Kidney tubule cell (primary cell): ENCODE measurements around the gene DMAC2L.
A peak's percentile ranks its signal among the peaks of the same experiment; 100 is the strongest.
"Not testable (repeated sequence)": the region's sequence is repeated elsewhere in the genome, so short reads cannot be mapped to it uniquely, and the experiment has no call there.

Experiments used
- DNase-seq: peaks from one replicate; pipeline ENCODE4 v3.0.0-alpha.2; 2018; ENCODE audit warnings: low spot score

The DMAC2L gene

DNA sequence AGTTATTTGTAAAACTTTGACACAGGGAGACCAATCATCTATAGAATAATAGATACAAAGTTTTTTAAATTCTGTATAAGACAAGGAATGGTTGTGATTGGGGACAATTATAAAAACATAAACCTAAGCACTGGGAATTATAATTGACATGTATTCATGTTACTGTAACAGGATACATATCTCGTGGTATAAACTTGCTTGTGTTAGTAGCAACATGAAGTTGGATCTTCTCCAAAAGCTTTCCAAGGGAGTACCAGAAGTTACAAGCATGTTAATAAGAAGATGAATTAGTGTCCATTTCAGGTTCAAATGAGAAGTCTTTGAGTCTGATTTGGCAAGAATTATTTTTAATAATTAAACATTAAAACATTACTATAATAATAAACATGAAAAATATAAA is 42.4 kb downstream of the DMAC2L start:
- no peak for DNase-seq

DNA sequence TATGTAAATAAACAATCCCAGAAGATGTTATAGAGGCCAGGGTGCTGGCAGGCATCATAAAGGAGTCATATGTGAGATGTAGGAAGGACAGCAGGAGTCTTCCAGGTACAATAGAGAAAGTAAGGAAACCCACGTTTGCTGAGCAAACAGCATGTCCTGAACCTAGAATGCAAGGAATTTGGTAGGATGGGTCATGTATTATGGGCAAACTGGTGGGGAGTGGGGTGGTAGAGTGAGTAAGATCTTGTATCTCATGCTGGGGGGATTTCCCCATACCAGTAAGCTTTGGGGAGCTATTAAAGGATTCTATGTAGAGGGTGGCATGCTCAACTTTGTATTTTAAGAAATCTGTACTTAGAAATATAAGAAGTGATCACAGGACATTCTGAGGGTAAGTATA is 43.6 kb downstream of the DMAC2L start:
- peak; percentile 40 for DNase-seq

DNA sequence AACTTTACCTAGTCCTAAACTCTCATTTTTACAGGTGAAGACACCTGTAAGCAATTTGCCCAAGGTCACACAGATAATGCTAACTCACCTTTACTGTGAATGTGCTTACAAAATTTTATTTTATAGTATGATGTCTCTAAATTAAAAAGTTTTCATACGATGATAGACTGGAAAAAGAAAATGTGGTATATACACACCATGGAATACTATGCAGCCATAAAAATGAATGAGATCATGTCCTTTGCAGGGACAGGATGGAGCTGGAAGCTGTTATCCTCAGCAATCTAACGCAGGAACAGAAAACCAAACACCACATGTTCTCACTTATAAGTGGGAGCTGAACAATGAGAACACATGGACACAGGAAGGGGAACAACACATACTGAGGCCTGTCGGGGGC is 44.2 kb downstream of the DMAC2L start:
- DNase-seq: not testable (repeated sequence)

DNA sequence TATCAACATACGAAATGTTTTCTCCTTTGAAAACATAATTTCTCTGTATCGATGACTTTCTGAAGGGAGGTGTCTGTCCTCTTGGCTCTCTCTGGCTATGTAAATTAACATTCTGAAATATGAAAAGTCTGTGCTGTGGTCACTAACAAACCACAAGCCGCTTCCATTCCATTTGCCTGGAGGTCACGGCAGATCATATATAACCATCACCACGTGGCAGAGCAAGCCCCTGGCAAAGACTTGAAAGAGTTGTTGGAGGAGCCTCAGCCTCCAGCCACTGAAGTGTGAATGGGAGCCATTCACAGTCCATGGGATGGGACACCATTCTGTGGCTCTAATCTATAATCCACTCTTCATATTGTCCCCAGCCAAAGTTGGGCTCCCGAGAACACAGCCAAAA is 45.0 kb downstream of the DMAC2L start:
- no peak for DNase-seq

DNA sequence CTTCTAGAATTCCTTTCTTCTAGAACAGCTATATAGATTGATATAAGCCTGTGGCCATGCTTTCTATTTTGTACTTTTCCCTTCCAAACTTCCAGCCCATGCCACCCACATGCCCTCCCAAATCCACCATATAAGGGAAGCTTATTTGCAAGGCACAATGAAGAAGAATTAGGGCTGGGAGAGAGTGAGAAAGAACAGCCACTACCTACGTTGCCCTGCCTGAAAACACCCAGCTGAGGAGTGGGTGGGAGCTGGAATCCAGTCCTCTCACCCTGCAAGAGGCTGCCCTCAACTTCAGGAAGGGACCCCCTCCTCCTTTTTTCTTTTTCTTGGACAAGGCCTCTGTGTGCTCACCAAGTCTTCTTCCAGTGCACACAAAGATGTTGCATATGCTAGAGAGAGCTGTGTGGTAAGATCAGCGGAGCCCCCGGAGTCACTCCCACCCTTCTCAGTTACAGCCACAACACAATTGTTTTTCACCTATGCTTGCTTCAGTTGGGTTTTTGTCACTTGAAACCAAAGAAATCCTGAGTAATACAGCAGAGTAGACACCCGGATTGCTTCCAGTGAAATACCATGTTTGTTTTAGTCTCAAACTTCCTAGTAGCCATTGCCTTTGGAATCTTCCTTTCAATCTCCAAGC is 45.8 kb downstream of the DMAC2L start:
- no peak for DNase-seq

GRCh38 chr14:50359631-50360030 is 47.5 kb downstream of the DMAC2L start:
- DNase-seq: no peak

DNA sequence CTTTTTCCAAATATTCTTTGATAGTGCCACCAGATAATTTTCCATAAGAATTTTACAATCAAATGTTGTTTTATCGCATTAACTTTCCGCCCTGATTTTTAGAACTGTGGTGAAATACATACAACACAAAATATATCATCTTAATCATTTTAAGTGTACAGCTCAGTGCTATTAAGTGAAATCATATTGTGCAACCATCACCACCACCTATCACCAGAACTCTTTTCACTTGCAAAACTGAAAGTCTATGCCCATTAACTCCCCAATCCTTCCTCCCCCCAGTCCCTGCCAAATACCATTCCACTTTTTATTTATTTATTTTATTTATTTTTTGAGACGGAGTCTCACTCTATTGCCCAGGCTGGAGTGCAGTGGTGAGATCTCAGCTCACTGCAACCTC is 48.0 kb downstream of the DMAC2L start:
- no peak for DNase-seq

- peak; percentile 70 for DNase-seq
These were observed 48.7 kb downstream of the DMAC2L start for GRCh38 chr14:50360851-50361250.

- DNase-seq: not testable (repeated sequence)
These were observed 49.6 kb downstream of the DMAC2L start for GRCh38 chr14:50361473-50362403.

- DNase-seq: no peak
These were observed 50.9 kb downstream of the DMAC2L start for GRCh38 chr14:50362764-50363713.

GRCh38 chr14:50363714-50364111 is 51.6 kb downstream of the DMAC2L start:
- peak; percentile 65 for DNase-seq

DNA sequence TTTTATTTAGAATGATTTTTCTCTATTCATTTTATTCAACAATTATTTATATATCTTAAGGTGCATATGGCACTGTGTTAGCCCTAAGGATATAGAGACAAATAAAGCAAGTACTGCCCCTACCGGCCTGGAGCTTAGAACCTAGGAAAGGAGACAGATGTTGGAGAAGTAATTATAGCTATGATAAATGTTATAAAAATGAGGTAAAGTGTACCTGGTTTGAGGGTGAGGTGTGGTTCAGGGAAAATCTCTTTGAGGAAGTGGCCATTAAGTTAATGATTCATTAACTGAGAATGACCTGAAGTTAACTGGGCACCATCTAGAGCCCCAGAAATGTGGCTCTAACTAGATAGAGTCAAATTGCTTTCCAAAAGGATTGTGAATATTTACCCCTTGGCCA is 52.7 kb downstream of the DMAC2L start:
- peak; percentile 80 for DNase-seq

- DNase-seq: not testable (repeated sequence)
These were observed 53.4 kb downstream of the DMAC2L start for GRCh38 chr14:50365572-50365971.

DNA sequence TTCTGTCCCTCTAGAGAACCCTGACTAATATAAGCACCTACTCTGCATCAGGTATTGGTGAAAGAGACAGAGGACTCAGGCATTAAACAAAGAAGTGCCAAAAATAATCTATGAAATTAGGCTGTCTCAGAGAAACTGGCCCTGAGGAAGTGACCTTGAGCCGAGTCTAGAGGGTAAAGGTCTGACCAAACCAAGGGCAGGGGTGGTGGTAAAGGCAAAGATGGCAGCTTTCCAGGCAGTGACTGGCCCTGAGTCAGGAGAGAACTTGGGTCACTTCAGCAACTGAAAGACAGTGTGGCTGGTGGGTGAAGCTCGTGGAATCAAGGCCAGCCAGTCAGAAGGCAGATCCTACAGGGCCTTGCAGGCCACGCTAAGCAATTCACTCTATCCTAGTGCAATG is 54.0 kb downstream of the DMAC2L start:
- DNase-seq: peak; percentile 39

DNA sequence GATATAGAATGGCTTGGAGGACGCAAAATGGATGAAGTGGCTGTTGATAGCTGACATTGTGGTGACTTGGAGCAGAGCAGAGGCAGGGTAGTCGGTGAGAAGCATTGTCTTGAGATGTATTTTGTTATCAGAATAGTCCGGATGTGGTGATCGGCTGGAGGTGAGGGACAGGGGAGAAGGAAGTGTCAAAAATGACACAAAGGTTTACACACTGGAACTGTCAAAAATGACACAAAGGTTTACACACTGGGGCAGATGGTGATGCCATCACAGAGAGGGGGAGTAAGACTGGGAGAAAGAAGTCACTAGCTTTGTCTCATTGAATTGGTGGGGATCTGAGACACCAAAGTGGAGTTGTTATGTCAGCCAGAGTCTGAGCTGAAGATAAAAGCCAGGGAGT is 54.5 kb downstream of the DMAC2L start:
- no peak for DNase-seq

GRCh38 chr14:50371546-50371945 is 59.4 kb downstream of the DMAC2L start:
- no peak for DNase-seq

- DNase-seq: no peak
These were observed 61.8 kb downstream of the DMAC2L start for GRCh38 chr14:50373959-50374358.

- DNase-seq: no peak
These were observed 63.6 kb downstream of the DMAC2L start for GRCh38 chr14:50375760-50376159.
